MM.1S (cell line): Measurements from ENCODE around the gene L3MBTL4.

Source experiments
- CTCF ChIP-seq: fragments of 300-600 bp; sonication (generic); IDR thresholded peaks from 2 replicates; pipeline ENCODE4 v1.5.1; 2016; ENCODE audit warnings: antibody characterized with exemption, low read length, mixed read lengths
- EZH2 ChIP-seq: fragments of 300-600 bp; sonication (generic); optimal IDR thresholded peaks from 2 replicates; pipeline ENCODE3; 2017; ENCODE audit warnings: low read depth, mild to moderate bottlenecking, antibody characterized with exemption, low read length, mixed read lengths
- EZH2phosphoT487 ChIP-seq: fragments of 300-600 bp; sonication (generic); IDR thresholded peaks from 2 replicates; pipeline ENCODE4 v1.6.1; 2018; ENCODE audit warnings: antibody characterized with exemption, low read length

- no peak for TF ChIP-seq EZH2
- TF ChIP-seq CTCF, result no peak
- TF ChIP-seq EZH2phosphoT487, result no peak
Observed at GRCh38 chr18:5977022-5977421, 437.7 kb downstream of the L3MBTL4 start.
